Suprapubic skin (tissue), 4 donors: ENCODE measurements around the gene MUL1. TPM values are rescaled to one million over a fixed set of nuclear protein-coding genes. Genes with fewer than 3 reads are reported as not detected.
"Not testable (repeated sequence)": the region's sequence is repeated elsewhere in the genome, so short reads cannot be mapped to it uniquely, and the experiment has no call there.

Experiments
- DNase-seq, 2 donors: peaks; one replicate each; pipeline ENCODE4 v3.0.0-alpha.2; 2019; ENCODE audit warnings: low spot score in 2 of 2
- H3K27ac ChIP-seq: fragments of 200-600 bp; sonication (generic); one replicate; pipeline ENCODE4 v1.5.1; 2019
- H3K27me3 ChIP-seq: fragments of 200-600 bp; sonication (generic); one replicate; pipeline ENCODE4 v1.5.1; 2019
- H3K36me3 ChIP-seq: fragments of 200-600 bp; sonication (generic); one replicate; pipeline ENCODE4 v1.5.1; 2019
- H3K4me1 ChIP-seq: fragments of 200-600 bp; sonication (generic); one replicate; pipeline ENCODE4 v1.5.1; 2019
- H3K4me3 ChIP-seq: fragments of 200-600 bp; sonication (generic); one replicate; pipeline ENCODE4 v1.5.1; 2019; ENCODE audit warnings: mild to moderate bottlenecking
- H3K9me3 ChIP-seq: fragments of 200-600 bp; sonication (generic); one replicate; pipeline ENCODE4 v1.5.1; 2019
- CTCF ChIP-seq, 2 donors: fragments of 200-600 bp in 1 of 2; fragments of 450-650 bp in 1 of 2; sonication (generic) in 1 of 2; IDR thresholded peaks; one replicate each; pipeline ENCODE4 v1.5.1; 2016 to 2019; ENCODE audit warnings: antibody characterized with exemption in 2 of 2, mild to moderate bottlenecking in 1 of 2, moderate library complexity in 1 of 2
- EP300 ChIP-seq: sonication (generic); formaldehyde crosslinking; IDR thresholded peaks from one replicate; pipeline ENCODE4 v1.6.1; 2017; ENCODE audit warnings: antibody characterized with exemption
- POLR2A ChIP-seq, 2 donors: fragments of 450-650 bp; IDR thresholded peaks; one replicate each; pipeline ENCODE4 v1.6.1; 2017; ENCODE audit warnings: antibody characterized with exemption in 2 of 2, mild to moderate bottlenecking in 2 of 2, moderate library complexity in 2 of 2
- POLR2AphosphoS5 ChIP-seq, 3 donors: sonication (generic); formaldehyde crosslinking; IDR thresholded peaks; one replicate each; pipeline ENCODE4 v1.6.1; 2017; ENCODE audit warnings: antibody characterized with exemption in 3 of 3
- WGBS: methylation state at CpG from one replicate; pipeline ENCODE4 v1.1.5; 2018; 5-methylcytosine and 5-hydroxymethylcytosine counted together
- total RNA-seq, 4 donors: library from RNA; depleted of rRNA; stranded (reverse); fragments of >200 nt; gene quantifications; one replicate each; pipeline ENCODE4 v1.1.0, GENCODE V29; 2016

Gene MUL1
- total RNA-seq, 4 donors from 2014 or later: 27.2 to 36.5 (median 28.4) TPM

GRCh38 chr1:20499718-20500117 lies 8.2 kb downstream of the MUL1 start:
- WGBS: 90% methylated on average over 14 of the region's 14 CpGs
- Histone ChIP-seq H3K36me3 (peaks cover 45% of the 10 kb centered on the region), H3K27ac (no peak overlapping the region), H3K9me3 (no peaks in the 10 kb centered on the region), H3K27me3 (no peaks in the 10 kb centered on the region), H3K4me1 (peaks cover 27% of the 10 kb centered on the region), H3K4me3 (no peak overlapping the region)
- TF ChIP-seq POLR2AphosphoS5 (IDR thresholded peaks at IDR 0.05) (no peak), POLR2A (IDR thresholded peaks at IDR 0.05) (no peak), CTCF (IDR thresholded peaks at IDR 0.05) (no peak), EP300 (no peak)
- DNase-seq: no peak

GRCh38 chr1:20499105-20499504 lies 8.8 kb downstream of the MUL1 start:
- Histone ChIP-seq H3K9me3 (no peaks in the 10 kb centered on the region), H3K27ac (no peak overlapping the region), H3K4me3 (no peak overlapping the region), H3K4me1 (peaks cover 27% of the 10 kb centered on the region), H3K27me3 (no peaks in the 10 kb centered on the region), H3K36me3 (peaks cover 45% of the 10 kb centered on the region)
- TF ChIP-seq EP300 (no peak), POLR2A (IDR thresholded peaks at IDR 0.05) (no peak), POLR2AphosphoS5 (IDR thresholded peaks at IDR 0.05) (no peak), CTCF (IDR thresholded peaks at IDR 0.05) (no peak)
- no peak for DNase-seq
- WGBS: 77% methylated on average over 3 of the region's 5 CpGs

- Histone ChIP-seq H3K4me1 (peaks cover 32% of the 10 kb centered on the region), H3K4me3 (no peak overlapping the region), H3K9me3 (no peaks in the 10 kb centered on the region), H3K36me3 (peaks cover 45% of the 10 kb centered on the region), H3K27me3 (no peaks in the 10 kb centered on the region), H3K27ac (no peak overlapping the region)
- 69% methylated on average over 6 of the region's 7 CpGs for WGBS
- DNase-seq: no peak
- TF ChIP-seq POLR2A (IDR thresholded peaks at IDR 0.05) (no peak), EP300 (no peak)
These were observed 9.8 kb downstream of the MUL1 start for GRCh38 chr1:20498116-20498515.

- Histone ChIP-seq H3K36me3 (peaks cover 41% of the 10 kb centered on the region), H3K4me1 (peaks cover 32% of the 10 kb centered on the region), H3K27me3 (no peaks in the 10 kb centered on the region), H3K4me3 (no peak overlapping the region), H3K27ac (no peak overlapping the region), H3K9me3 (no peaks in the 10 kb centered on the region)
- no peak for DNase-seq
- TF ChIP-seq EP300 (no peak), POLR2A (IDR thresholded peaks at IDR 0.05) (no peak), CTCF (IDR thresholded peaks at IDR 0.05) (no peak), POLR2AphosphoS5 (IDR thresholded peaks at IDR 0.05) (no peak)
- 78% methylated on average over 6 of the region's 6 CpGs for WGBS
These were observed 10.4 kb downstream of the MUL1 start for GRCh38 chr1:20497506-20497905.

GRCh38 chr1:20496725-20497383 lies 11.1 kb downstream of the MUL1 start:
- H3K9me3 ChIP-seq, H3K27ac ChIP-seq, H3K4me3 ChIP-seq, H3K27me3 ChIP-seq, DNase-seq: not testable (repeated sequence)
- WGBS: 84% methylated on average over 8 of the region's 12 CpGs
- H3K36me3 ChIP-seq: peaks cover 34% of the 10 kb centered on the region
- H3K4me1 ChIP-seq: peaks cover 32% of the 10 kb centered on the region

GRCh38 chr1:20496241-20496661 lies 11.7 kb downstream of the MUL1 start:
- TF ChIP-seq POLR2AphosphoS5 (IDR thresholded peaks at IDR 0.05) (no peak), EP300 (no peak), POLR2A (IDR thresholded peaks at IDR 0.05) (no peak), CTCF (IDR thresholded peaks at IDR 0.05) (no peak)
- Histone ChIP-seq H3K4me1 (peaks cover 32% of the 10 kb centered on the region), H3K9me3 (no peaks in the 10 kb centered on the region), H3K27me3 (no peaks in the 10 kb centered on the region), H3K36me3 (peaks cover 28% of the 10 kb centered on the region), H3K4me3 (no peak overlapping the region), H3K27ac (no peak overlapping the region)
- WGBS: 53% methylated on average over 8 of the region's 8 CpGs
- no peak for DNase-seq
